Bronchial smooth muscle cell (primary cell): ENCODE results near the gene ATP10A. TPM values are rescaled to one million over a fixed set of nuclear protein-coding genes. Genes with fewer than 3 reads are reported as not detected.

Experiments used
- total RNA-seq: library from RNA; depleted of rRNA; stranded (reverse); fragments of >200 nt; gene quantifications from 2 replicates; pipeline ENCODE4 v1.2.1, GENCODE V29; 2014

ATP10A gene, protein sequence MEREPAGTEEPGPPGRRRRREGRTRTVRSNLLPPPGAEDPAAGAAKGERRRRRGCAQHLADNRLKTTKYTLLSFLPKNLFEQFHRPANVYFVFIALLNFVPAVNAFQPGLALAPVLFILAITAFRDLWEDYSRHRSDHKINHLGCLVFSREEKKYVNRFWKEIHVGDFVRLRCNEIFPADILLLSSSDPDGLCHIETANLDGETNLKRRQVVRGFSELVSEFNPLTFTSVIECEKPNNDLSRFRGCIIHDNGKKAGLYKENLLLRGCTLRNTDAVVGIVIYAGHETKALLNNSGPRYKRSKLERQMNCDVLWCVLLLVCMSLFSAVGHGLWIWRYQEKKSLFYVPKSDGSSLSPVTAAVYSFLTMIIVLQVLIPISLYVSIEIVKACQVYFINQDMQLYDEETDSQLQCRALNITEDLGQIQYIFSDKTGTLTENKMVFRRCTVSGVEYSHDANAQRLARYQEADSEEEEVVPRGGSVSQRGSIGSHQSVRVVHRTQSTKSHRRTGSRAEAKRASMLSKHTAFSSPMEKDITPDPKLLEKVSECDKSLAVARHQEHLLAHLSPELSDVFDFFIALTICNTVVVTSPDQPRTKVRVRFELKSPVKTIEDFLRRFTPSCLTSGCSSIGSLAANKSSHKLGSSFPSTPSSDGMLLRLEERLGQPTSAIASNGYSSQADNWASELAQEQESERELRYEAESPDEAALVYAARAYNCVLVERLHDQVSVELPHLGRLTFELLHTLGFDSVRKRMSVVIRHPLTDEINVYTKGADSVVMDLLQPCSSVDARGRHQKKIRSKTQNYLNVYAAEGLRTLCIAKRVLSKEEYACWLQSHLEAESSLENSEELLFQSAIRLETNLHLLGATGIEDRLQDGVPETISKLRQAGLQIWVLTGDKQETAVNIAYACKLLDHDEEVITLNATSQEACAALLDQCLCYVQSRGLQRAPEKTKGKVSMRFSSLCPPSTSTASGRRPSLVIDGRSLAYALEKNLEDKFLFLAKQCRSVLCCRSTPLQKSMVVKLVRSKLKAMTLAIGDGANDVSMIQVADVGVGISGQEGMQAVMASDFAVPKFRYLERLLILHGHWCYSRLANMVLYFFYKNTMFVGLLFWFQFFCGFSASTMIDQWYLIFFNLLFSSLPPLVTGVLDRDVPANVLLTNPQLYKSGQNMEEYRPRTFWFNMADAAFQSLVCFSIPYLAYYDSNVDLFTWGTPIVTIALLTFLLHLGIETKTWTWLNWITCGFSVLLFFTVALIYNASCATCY (N-terminal part only)
- total RNA-seq, result 2.5 and 4.3 TPM in 2 replicates

DNA sequence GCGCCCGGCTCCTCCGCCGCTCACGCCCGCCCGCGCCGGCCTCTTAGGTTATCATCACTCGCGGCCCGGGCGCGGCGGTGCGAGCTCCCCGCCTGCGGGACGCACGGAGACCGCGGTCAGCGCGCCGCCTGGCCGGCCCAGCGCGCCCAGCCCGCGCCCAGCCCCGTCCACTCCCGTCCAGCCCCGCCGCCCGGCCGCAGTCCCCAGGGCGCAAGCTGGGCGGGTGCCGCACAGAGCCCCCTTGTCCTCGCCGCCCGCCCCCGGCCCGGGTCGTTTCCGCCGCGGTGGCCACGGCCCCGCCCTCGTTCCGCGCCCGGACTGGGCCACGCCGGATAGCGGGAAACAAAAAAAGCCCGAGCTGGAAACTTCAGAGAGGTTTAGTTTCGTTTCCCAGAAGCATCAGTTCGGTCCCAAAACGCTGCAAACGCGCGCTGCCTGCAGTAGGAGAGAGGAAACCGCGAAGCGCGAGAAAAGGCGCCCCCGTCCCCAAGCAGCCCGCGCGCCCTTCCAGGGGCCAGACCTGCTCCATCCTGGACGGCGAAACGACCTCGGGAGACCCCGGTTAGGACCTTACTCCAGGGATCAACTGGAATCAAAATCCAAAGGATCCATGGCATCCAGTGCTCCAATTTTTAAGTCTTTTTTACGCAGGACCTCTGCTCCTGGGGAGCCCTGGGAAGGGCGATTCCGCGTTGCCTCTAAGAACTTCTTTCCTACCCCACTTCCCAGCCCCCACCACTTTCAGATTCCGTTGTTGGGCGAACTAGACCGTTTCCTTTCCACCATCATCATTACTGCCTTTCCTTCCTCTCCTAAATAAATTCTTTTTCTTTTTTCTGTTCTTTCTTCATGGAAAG is at the start of gene ATP10A:
Gene ATP10A (minus strand): TSS at position 217 of the 857 bp plus-strand sequence. CDS start 231 bp downstream, outside the sequence.

